A673 (cell line): ENCODE measurements around the gene P2RY2. TPM values are rescaled to one million over a fixed set of nuclear protein-coding genes. Genes with fewer than 3 reads are reported as not detected.

Experiments used
- BruUV-seq: library from RNA; stranded (reverse); fragments of 400-500 nt; replicated peaks from 2 replicates; lab custom pipeline; 2021; lab: Mats Ljungman, UMichigan
- CTCF ChIA-PET: fragments of 300-600 bp; sonication (Branson Sonifier 250); formaldehyde crosslinking; loops from one replicate; lab custom pipeline; 2022; ENCODE audit warnings: antibody characterized with exemption; lab: Charles Lee
- POLR2A ChIA-PET: fragments of 300-600 bp; sonication (Branson Sonifier 250); formaldehyde crosslinking; loops from one replicate; lab custom pipeline; 2022; ENCODE audit warnings: antibody characterized with exemption; ENCODE audit not compliant: low non-redundant PET; lab: Charles Lee
- DNase-seq: peaks from one replicate; pipeline ENCODE4 v3.0.0-alpha.2; 2015; ENCODE audit warnings: low spot score
- H3K27ac ChIP-seq: fragments of 200-600 bp; sonication (generic); 2 replicates; pipeline ENCODE4 v1.5.1; 2016; ENCODE audit warnings: mixed run types, low read depth, mild to moderate bottlenecking, mixed read lengths, antibody characterized with exemption, low read length; ENCODE audit not compliant: poor library complexity, severe bottlenecking
- H3K27me3 ChIP-seq: fragments of 200-600 bp; sonication (generic); replicated peaks from 2 replicates; pipeline ENCODE4 v1.6.1; 2017; ENCODE audit warnings: mixed run types, low read depth, mild to moderate bottlenecking, mixed read lengths, antibody characterized with exemption, low read length; ENCODE audit not compliant: insufficient read depth, poor library complexity
- H3K36me3 ChIP-seq: fragments of 200-600 bp; sonication (generic); 2 replicates; pipeline ENCODE4 v1.6.1; 2016; ENCODE audit warnings: mixed run types, mild to moderate bottlenecking, mixed read lengths, antibody characterized with exemption, low read length; ENCODE audit not compliant: insufficient read depth, poor library complexity, severe bottlenecking
- H3K4me1 ChIP-seq: fragments of 200-600 bp; sonication (generic); 2 replicates; pipeline ENCODE4 v1.6.1; 2017; ENCODE audit warnings: mixed run types, mild to moderate bottlenecking, mixed read lengths, antibody characterized with exemption, low read length; ENCODE audit not compliant: insufficient read depth, poor library complexity, severe bottlenecking
- H3K4me3 ChIP-seq: fragments of 200-600 bp; sonication (generic); 2 replicates; pipeline ENCODE4 v1.5.1; 2016; ENCODE audit warnings: low read depth, mixed run types, mild to moderate bottlenecking, mixed read lengths, low read length; ENCODE audit not compliant: poor library complexity, severe bottlenecking
- H3K9me3 ChIP-seq: fragments of 200-600 bp; sonication (generic); 2 replicates; pipeline ENCODE4 v1.6.1; 2016; ENCODE audit warnings: mixed run types, low read depth, mild to moderate bottlenecking, mixed read lengths, antibody characterized with exemption, low read length; ENCODE audit not compliant: poor library complexity, severe bottlenecking
- CTCF ChIP-seq: fragments of 300-800, 200-600 bp; sonication (generic); conservative IDR thresholded peaks from 2 replicates; pipeline ENCODE4 v1.5.1; 2017; ENCODE audit warnings: low read depth, mild to moderate bottlenecking, antibody characterized with exemption, low read length, moderate library complexity, mixed read lengths
- EZH2 ChIP-seq: fragments of 200-600 bp; sonication (generic); IDR thresholded peaks from 2 replicates; pipeline ENCODE4 v1.6.1; 2017; ENCODE audit warnings: borderline replicate concordance, low read depth, mild to moderate bottlenecking, mixed read lengths, antibody characterized with exemption, low read length; ENCODE audit not compliant: poor library complexity, severe bottlenecking
- intact Hi-C: fragments of 100-400 bp; cut with micrococcal nuclease; formaldehyde crosslinking; loops from one replicate; pipeline ENCODE4 v1.10.0; 2022; ENCODE audit not compliant: unreplicated experiment
- total RNA-seq: library from RNA; stranded (reverse); gene quantifications from 2 replicates; pipeline ENCODE4 v1.2.3, GENCODE V29; 2021

The P2RY2 gene
- total RNA-seq, 1 experiment from 2014 or later, result not detected

- no peak overlapping the region for H3K4me3 ChIP-seq
- no peak for DNase-seq
- H3K9me3 ChIP-seq, result no peaks in the 10 kb centered on the region
- H3K36me3 ChIP-seq, result no peaks in the 10 kb centered on the region
- no peaks in the 10 kb centered on the region for H3K27me3 ChIP-seq
- TF ChIP-seq CTCF, result no peak
- no peak for TF ChIP-seq EZH2
- BruUV-seq, result no TSS peak
- ChIA-PET CTCF (interaction anchor here (0.6 kb wide), 1 partner anchor 52 kb away, joined by 3 read pairs; no protein-coding TSS in a partner anchor), POLR2A (no interaction called here)
- H3K4me1 ChIP-seq, result no peaks in the 10 kb centered on the region
- no peak overlapping the region for H3K27ac ChIP-seq
- intact Hi-C loops, result no loop called here
Observed at GRCh38 chr11:73283276-73284000, 65.4 kb downstream of the P2RY2 start.

- TF ChIP-seq CTCF (no peak), EZH2 (no peak)
- Histone ChIP-seq H3K9me3 (no peaks in the 10 kb centered on the region), H3K4me3 (no peak overlapping the region), H3K27me3 (no peaks in the 10 kb centered on the region), H3K4me1 (no peaks in the 10 kb centered on the region), H3K27ac (no peak overlapping the region), H3K36me3 (no peaks in the 10 kb centered on the region)
- ChIA-PET CTCF (no interaction called here), POLR2A (no interaction called here)
- DNase-seq, result no peak
- intact Hi-C loops, result no loop called here
- BruUV-seq, result no TSS peak
Observed at GRCh38 chr11:73284106-73284505, 66.0 kb downstream of the P2RY2 start.

GRCh38 chr11:73285721-73286120 lies 67.6 kb downstream of the P2RY2 start:
- no peak for DNase-seq
- no peaks in the 10 kb centered on the region for H3K27me3 ChIP-seq
- ChIA-PET POLR2A (no interaction called here), CTCF (no interaction called here)
- no peak for TF ChIP-seq CTCF
- BruUV-seq, result no TSS peak
- H3K9me3 ChIP-seq, result no peaks in the 10 kb centered on the region
- intact Hi-C loops, result no loop called here
- no peaks in the 10 kb centered on the region for H3K36me3 ChIP-seq
- H3K4me3 ChIP-seq, result no peak overlapping the region
- H3K4me1 ChIP-seq, result no peaks in the 10 kb centered on the region
- no peak overlapping the region for H3K27ac ChIP-seq

Other genes starting within 250 kb of the P2RY2 start
- gene FCHSD2, start 76.0 kb upstream of the P2RY2 start, total RNA-seq, result 40.0 and 44.7 TPM in 2 replicates
- 0.43 TPM in 1 of 2 replicates, not detected in the other for gene P2RY6, start 54.1 kb downstream of the P2RY2 start, total RNA-seq
- 24.0 and 32.0 TPM in 2 replicates for gene ARHGEF17, start 90.0 kb downstream of the P2RY2 start, total RNA-seq
- gene RELT, start 158.1 kb downstream of the P2RY2 start, total RNA-seq, result 16.2 and 20.9 TPM in 2 replicates